GM10266 (cell line): ENCODE measurements around the gene NRXN3.

Experiments
- DNase-seq: peaks from one replicate; pipeline ENCODE4 v3.0.0; 2012; ENCODE audit errors: extremely low spot score
- TF ChIP-seq, protein P1 (sequence below): IDR thresholded peaks from 2 replicates; pipeline ENCODE4 v1.5.1; 2012; ENCODE audit warnings: mild to moderate bottlenecking, low read depth; ENCODE audit not compliant: control insufficient read depth, insufficient read depth; ENCODE audit errors: missing control alignments

Gene NRXN3

DNA sequence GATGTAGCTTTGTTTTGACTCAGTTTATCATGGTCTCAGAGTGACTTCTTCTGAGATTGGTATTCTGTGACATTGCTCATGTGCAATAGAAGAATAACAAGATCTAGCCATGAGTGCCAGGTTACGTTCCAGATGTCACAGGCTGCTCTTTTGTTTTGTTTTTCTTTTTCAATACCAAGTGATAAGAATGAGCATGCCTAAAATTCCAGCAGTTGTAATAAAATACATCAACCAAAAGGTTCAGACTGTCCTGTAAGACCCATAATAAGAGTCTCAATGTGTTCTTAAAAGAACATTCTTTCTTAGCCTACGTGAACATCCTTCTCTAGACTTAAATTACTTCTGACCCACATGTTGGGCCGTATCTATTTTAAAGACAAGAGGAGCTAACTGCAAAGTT, 1371.9 kb downstream of the NRXN3 start:
- DNase-seq, result no peak
- TF ChIP-seq, protein P1, sequence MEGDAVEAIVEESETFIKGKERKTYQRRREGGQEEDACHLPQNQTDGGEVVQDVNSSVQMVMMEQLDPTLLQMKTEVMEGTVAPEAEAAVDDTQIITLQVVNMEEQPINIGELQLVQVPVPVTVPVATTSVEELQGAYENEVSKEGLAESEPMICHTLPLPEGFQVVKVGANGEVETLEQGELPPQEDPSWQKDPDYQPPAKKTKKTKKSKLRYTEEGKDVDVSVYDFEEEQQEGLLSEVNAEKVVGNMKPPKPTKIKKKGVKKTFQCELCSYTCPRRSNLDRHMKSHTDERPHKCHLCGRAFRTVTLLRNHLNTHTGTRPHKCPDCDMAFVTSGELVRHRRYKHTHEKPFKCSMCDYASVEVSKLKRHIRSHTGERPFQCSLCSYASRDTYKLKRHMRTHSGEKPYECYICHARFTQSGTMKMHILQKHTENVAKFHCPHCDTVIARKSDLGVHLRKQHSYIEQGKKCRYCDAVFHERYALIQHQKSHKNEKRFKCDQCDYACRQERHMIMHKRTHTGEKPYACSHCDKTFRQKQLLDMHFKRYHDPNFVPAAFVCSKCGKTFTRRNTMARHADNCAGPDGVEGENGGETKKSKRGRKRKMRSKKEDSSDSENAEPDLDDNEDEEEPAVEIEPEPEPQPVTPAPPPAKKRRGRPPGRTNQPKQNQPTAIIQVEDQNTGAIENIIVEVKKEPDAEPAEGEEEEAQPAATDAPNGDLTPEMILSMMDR, result no peak

DNA sequence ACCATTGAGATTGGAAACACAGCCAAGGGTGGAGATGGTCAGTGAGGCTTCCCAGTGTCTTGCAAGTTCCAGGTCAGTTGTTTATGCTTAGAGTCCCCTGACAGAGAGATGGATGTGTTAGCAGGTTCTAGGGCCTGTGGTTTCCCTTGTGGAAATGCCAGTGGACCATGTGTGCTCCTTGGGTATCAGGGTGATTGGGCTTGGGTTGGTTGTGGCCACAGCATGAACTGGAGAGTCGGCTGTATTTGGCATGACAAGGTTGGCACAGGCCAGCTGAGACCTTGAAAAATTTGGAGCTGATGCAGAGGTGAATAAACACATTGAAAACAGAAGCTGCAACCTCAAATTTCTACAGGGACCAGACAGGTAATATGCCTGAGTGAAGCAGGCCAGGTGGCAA, 1373.2 kb downstream of the NRXN3 start:
- TF ChIP-seq, protein P1, result no peak
- no peak for DNase-seq

DNA sequence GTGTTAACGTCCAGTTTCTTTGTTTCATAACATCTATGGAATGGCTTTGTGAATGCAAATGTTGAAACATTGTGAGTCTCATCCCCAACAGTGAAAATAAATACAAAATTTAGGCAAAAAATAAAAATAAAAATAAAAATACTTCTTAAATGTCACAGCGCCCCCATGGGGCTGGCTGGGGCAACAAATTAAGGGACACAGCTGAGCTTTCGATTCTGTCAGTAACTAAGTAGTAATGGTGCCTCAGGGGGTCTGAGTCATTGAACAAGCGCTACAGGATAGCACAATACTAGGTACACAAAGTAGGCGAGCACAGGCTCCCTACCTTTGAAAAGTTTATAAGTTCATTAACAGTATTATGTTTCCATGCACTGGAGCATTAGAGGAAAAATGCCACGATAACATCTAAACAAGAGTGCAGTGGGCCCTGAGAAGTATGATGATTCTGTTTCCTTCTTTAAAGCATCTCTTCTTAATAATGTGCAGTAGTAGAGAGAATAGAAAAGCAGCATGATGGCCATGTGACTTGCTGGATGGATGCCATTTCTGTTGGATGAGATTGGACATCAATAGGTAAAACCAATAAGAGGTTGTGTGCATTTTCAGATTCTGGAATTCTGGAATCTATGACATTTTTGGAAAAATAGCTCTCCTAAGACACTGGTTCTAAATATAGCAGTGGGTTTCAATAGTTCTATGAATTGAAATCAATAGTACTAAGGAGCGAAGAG, 1374.0 kb downstream of the NRXN3 start:
- TF ChIP-seq, protein P1, result no peak
- no peak for DNase-seq

DNA sequence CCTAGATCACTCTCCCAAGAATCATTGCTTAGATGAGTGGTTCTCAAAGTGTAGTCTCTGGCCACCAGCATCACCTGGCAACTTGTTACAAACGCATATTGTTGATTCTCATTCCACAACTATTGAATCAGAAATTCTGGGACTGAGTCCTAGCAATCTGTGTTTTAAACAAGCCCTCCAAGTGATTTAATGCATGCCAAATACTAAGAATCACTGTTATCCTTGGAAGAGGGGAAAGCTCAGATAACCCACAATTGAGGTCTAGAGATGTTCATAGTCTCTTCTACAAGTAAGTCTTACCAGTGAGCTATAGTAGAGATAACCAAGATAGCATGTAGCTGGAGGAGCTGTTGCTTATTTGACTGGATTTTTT, 1374.5 kb downstream of the NRXN3 start:
- TF ChIP-seq, protein P1, result no peak

DNA sequence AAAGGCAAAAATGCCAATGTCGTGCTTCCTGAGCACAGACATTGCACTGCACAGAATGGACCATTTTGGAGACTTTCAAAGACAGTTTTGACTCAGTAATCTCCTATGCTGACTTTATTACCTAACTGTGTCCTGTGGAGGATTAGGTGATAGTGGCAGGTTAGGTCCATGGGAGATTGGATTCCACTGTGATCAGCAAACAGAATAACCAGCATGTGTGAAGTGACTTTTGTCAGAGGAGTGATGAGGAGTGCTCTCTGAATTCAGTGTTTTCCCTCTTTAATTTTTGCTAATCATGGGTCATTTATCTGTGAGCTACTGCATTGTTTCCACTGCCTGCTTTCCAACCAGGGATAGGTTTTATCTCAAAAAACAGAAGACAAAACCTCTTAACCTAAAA, 1378.7 kb downstream of the NRXN3 start:
- TF ChIP-seq, protein P1, result no peak
- no peak for DNase-seq

More for the DNA sequence above, 1374.5 kb downstream of the NRXN3 start:
- DNase-seq, result no peak

DNA sequence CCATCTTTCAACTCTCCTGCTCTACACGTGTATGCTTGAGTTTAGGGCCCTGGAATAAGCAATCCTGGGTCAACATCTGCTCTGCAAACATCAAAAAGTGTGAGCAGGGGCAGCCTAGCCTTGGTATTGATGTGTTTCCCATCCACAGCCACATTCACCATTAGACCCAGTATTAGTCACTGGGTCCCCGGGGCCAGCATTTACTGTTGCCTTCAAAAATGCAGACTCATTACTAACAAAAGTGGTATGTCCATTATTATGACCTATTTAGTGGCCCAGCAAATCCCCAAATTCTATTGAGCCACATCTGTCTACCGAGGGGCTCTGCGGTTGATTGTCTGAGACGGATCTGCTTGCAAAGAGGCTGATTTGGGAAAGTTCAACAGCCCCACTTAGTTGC, 1379.3 kb downstream of the NRXN3 start:
- TF ChIP-seq, protein P1, result no peak
- no peak for DNase-seq

DNA sequence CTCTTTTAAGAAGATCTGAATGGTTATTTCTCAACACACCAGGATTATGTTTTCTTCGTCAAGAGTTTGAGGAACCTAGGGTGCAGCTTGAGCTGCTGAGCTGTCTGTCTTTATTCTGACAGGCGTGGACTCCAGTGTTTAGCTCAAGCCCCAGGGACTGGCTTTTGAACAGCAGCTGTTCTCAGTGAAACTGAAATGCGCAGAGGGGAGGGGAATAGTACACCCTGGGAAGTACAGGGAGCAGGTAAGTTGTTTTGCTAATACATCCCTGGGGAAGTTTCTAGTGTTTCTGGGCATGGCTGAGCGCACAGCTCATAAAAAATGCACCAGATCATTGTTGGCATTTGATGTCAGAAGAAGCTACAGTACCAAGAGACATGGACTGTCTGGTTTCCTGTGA, 1381.3 kb downstream of the NRXN3 start:
- no peak for DNase-seq
- TF ChIP-seq, protein P1, result no peak
